ENCODE results near the gene LAT.

Gene LAT

DNA sequence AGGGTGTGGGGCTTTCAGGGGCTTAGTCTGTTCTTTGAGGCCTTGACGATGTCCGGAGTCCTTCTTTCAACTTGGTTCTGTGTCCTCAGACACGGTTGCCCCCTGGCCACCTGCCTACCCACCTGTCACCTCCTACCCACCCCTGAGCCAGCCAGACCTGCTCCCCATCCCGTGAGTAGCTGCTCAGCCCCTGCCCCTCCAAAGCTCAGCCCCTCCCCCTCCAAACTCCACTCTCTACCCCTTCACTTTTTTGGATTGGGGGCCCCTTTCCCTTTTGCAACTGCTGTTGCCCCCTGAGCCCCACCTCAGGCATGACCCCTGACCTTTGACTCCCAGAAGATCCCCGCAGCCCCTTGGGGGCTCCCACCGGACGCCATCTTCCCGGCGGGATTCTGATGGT is 1.2 kb downstream of the LAT start:
- DNase-seq (ENCODE audit: low spot score) (no peak), ATAC-seq (ENCODE audit: low read depth) (no peak)
- H3K36me3 ChIP-seq (ENCODE audit: low read depth): peaks cover 25% of the 10 kb centered on the region
- H3K9me3 ChIP-seq (ENCODE audit: severe bottlenecking): no peaks in the 10 kb centered on the region
- no peak overlapping the region for H3K4me3 ChIP-seq (ENCODE audit: severe bottlenecking)
- no peak overlapping the region for H3K27ac ChIP-seq (ENCODE audit: poor library complexity, severe bottlenecking)
- no peaks in the 10 kb centered on the region for H3K4me1 ChIP-seq (ENCODE audit: insufficient read depth, poor library complexity, severe bottlenecking)
- no peaks in the 10 kb centered on the region for H3K27me3 ChIP-seq (ENCODE audit: insufficient read depth, poor library complexity, severe bottlenecking)
- TF ChIP-seq, protein P1, sequence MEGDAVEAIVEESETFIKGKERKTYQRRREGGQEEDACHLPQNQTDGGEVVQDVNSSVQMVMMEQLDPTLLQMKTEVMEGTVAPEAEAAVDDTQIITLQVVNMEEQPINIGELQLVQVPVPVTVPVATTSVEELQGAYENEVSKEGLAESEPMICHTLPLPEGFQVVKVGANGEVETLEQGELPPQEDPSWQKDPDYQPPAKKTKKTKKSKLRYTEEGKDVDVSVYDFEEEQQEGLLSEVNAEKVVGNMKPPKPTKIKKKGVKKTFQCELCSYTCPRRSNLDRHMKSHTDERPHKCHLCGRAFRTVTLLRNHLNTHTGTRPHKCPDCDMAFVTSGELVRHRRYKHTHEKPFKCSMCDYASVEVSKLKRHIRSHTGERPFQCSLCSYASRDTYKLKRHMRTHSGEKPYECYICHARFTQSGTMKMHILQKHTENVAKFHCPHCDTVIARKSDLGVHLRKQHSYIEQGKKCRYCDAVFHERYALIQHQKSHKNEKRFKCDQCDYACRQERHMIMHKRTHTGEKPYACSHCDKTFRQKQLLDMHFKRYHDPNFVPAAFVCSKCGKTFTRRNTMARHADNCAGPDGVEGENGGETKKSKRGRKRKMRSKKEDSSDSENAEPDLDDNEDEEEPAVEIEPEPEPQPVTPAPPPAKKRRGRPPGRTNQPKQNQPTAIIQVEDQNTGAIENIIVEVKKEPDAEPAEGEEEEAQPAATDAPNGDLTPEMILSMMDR (IDR thresholded peaks at IDR 0.05; ENCODE audit: poor library complexity, severe bottlenecking): no peak

DNA sequence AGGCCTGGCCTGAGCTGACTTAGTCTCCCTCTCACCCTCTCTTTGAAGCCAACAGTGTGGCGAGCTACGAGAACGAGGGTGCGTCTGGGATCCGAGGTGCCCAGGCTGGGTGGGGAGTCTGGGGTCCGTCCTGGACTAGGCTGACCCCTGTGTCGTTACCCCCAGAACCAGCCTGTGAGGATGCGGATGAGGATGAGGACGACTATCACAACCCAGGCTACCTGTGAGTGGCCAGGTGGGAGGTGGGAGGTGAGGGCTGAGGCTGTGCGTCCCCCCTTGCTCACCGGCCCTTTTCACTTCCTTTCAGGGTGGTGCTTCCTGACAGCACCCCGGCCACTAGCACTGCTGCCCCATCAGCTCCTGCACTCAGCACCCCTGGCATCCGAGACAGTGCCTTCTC is 1.6 kb downstream of the LAT start:
- H3K27me3 ChIP-seq (ENCODE audit: insufficient read depth, poor library complexity, severe bottlenecking): no peaks in the 10 kb centered on the region
- ATAC-seq (ENCODE audit: low read depth): no peak
- no peak overlapping the region for H3K27ac ChIP-seq (ENCODE audit: poor library complexity, severe bottlenecking)
- H3K4me1 ChIP-seq (ENCODE audit: insufficient read depth, poor library complexity, severe bottlenecking): no peaks in the 10 kb centered on the region
- DNase-seq (ENCODE audit: low spot score): no peak
- TF ChIP-seq, protein P1 (IDR thresholded peaks at IDR 0.05; ENCODE audit: poor library complexity, severe bottlenecking): no peak
- H3K36me3 ChIP-seq (ENCODE audit: low read depth): peaks cover 22% of the 10 kb centered on the region
- H3K4me3 ChIP-seq (ENCODE audit: severe bottlenecking): no peak overlapping the region
- H3K9me3 ChIP-seq (ENCODE audit: severe bottlenecking): no peaks in the 10 kb centered on the region

DNA sequence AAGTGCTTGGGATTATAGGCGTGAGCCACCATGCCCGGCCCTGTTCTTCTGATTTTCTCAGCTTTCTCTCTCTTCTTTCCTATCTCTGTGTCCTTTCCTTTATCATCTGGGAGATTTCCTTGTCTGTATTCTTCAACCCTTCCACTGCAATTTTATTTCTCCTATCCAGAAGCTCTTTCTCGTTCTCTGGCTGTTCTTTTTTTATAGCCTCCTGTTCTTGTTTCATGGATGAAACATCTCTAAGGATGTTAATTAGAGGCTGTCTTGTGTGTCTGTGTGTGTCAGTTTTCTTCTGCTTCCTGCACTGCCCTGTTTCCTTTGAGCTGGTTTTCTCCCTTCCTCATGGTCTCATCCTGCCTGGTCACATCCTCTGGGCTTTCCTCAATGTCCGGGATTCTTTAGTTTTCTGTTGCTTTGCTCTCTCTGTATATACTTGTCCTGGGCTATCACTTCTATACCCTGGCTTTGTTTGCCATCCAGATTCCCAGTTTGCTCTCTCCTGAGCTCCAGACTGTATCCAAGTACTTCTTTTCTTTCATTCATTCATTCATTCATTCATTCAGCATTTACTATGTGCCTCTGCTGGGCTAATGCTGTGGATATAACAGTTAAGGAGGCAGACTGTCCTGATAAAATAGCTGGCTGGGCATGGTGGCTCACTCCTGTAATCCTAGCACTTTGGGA is 2.5 kb downstream of the LAT start:
- TF ChIP-seq, protein P1 (IDR thresholded peaks at IDR 0.05; ENCODE audit: poor library complexity, severe bottlenecking): no peak

DNA sequence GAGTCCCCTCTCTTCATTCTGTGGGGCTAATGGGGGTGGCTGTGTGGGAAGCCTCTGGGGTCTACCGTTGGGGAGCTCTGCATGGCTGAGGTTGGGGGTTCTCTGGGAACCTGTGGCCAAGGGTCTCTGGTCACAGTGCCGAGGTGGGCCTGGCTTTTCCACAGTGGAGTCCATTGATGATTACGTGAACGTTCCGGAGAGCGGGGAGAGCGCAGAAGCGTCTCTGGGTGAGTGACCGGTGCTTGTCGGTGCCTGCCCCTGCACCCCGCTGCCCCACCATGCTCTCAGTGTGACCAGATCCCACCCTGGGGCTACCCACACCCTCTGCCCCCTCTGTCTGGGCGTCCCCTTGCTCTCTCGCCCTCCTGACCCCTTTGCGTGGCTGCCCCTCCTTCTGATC is 4.5 kb downstream of the LAT start:
- Histone ChIP-seq H3K36me3 (ENCODE audit: low read depth) (peaks cover 5% of the 10 kb centered on the region; the same call in 1 of the 2 replicates), H3K9me3 (ENCODE audit: severe bottlenecking) (no peaks in the 10 kb centered on the region), H3K4me3 (ENCODE audit: severe bottlenecking) (no peak overlapping the region), H3K27ac (ENCODE audit: poor library complexity, severe bottlenecking) (no peak overlapping the region), H3K4me1 (ENCODE audit: insufficient read depth, poor library complexity, severe bottlenecking) (no peaks in the 10 kb centered on the region), H3K27me3 (ENCODE audit: insufficient read depth, poor library complexity, severe bottlenecking) (no peaks in the 10 kb centered on the region)
- DNase-seq (ENCODE audit: low spot score) (peak; percentile 68), ATAC-seq (ENCODE audit: low read depth) (no peak)
- TF ChIP-seq, protein P1 (IDR thresholded peaks at IDR 0.05; ENCODE audit: poor library complexity, severe bottlenecking): no peak

More for the DNA sequence above, 2.5 kb downstream of the LAT start:
- peaks cover 17% of the 10 kb centered on the region; the same call in 1 of the 2 replicates for H3K36me3 ChIP-seq (ENCODE audit: low read depth)
- H3K27me3 ChIP-seq (ENCODE audit: insufficient read depth, poor library complexity, severe bottlenecking): no peaks in the 10 kb centered on the region
- H3K9me3 ChIP-seq (ENCODE audit: severe bottlenecking): no peaks in the 10 kb centered on the region
- DNase-seq (ENCODE audit: low spot score) (no peak), ATAC-seq (ENCODE audit: low read depth) (no peak)
- H3K27ac ChIP-seq (ENCODE audit: poor library complexity, severe bottlenecking): no peak overlapping the region
- no peaks in the 10 kb centered on the region for H3K4me1 ChIP-seq (ENCODE audit: insufficient read depth, poor library complexity, severe bottlenecking)
- no peak overlapping the region for H3K4me3 ChIP-seq (ENCODE audit: severe bottlenecking)

DNA sequence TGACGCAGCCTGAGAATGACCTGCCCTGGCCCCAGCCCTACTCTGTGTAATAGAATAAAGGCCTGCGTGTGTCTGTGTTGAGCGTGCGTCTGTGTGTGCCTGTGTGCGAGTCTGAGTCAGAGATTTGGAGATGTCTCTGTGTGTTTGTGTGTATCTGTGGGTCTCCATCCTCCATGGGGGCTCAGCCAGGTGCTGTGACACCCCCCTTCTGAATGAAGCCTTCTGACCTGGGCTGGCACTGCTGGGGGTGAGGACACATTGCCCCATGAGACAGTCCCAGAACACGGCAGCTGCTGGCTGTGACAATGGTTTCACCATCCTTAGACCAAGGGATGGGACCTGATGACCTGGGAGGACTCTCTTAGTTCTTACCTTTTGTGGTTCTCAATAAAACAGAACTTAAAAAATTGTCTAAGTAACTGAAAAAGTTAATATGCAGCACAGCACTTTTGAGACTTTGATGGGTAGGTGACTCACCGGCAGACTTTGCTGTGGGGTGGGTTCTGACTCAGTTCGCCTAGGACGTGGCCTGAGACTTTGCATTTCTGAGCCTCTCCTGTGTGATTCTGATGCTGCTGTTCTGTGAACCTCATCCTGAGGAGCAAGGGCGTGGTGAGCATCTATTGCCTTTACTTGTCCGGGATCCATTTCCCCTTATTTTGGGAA is 5.7 kb downstream of the LAT start:
- no peaks in the 10 kb centered on the region for H3K9me3 ChIP-seq (ENCODE audit: severe bottlenecking)
- no peaks in the 10 kb centered on the region for H3K27me3 ChIP-seq (ENCODE audit: insufficient read depth, poor library complexity, severe bottlenecking)
- DNase-seq (ENCODE audit: low spot score): no peak
- H3K4me1 ChIP-seq (ENCODE audit: insufficient read depth, poor library complexity, severe bottlenecking): no peaks in the 10 kb centered on the region
- TF ChIP-seq, protein P1 (IDR thresholded peaks at IDR 0.05; ENCODE audit: poor library complexity, severe bottlenecking): no peak
- ATAC-seq (ENCODE audit: low read depth): no peak
- H3K36me3 ChIP-seq (ENCODE audit: low read depth): peaks cover 5% of the 10 kb centered on the region; the same call in 1 of the 2 replicates
- no peak overlapping the region for H3K27ac ChIP-seq (ENCODE audit: poor library complexity, severe bottlenecking)
- H3K4me3 ChIP-seq (ENCODE audit: severe bottlenecking): no peak overlapping the region
